ENCODE measurements around the gene CAPRIN1.

Gene CAPRIN1, protein sequence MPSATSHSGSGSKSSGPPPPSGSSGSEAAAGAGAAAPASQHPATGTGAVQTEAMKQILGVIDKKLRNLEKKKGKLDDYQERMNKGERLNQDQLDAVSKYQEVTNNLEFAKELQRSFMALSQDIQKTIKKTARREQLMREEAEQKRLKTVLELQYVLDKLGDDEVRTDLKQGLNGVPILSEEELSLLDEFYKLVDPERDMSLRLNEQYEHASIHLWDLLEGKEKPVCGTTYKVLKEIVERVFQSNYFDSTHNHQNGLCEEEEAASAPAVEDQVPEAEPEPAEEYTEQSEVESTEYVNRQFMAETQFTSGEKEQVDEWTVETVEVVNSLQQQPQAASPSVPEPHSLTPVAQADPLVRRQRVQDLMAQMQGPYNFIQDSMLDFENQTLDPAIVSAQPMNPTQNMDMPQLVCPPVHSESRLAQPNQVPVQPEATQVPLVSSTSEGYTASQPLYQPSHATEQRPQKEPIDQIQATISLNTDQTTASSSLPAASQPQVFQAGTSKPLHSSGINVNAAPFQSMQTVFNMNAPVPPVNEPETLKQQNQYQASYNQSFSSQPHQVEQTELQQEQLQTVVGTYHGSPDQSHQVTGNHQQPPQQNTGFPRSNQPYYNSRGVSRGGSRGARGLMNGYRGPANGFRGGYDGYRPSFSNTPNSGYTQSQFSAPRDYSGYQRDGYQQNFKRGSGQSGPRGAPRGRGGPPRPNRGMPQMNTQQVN

GRCh38 chr11:34051349-34052035 is at the start of gene CAPRIN1:
Gene CAPRIN1, plus strand, starts transcription at chr11:34051731. Its CDS starts 690 bp downstream, at chr11:34052421.
- no peak for FAIRE-seq

DNA sequence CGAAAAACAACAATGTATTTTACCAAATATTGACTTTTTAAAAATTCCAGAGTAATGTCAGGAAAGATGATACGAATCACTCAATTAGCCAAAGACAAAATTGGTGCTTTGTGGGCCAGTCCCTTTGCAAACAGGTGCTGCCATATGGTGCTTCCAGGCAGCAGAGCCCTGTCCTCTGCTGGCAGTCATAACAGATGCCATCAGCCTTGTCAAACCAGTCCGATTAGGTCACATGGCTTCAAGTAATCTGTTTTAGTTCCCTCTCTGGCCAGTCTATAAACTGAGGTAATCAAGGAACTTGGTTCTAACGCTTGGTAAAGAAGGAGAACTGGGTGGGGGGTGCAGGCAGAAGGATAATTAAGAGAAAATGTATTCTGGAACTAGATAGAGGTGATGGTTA is 49.1 kb upstream of the CAPRIN1 start:
- FAIRE-seq, result no peak

- FAIRE-seq, result no peak
Measured at GRCh38 chr11:34004236-34004635, 47.3 kb upstream of the CAPRIN1 start.

- FAIRE-seq, result no peak
Measured at GRCh38 chr11:34006876-34007275, 44.7 kb upstream of the CAPRIN1 start.

GRCh38 chr11:34012734-34013133 is 38.8 kb upstream of the CAPRIN1 start:
- no peak for FAIRE-seq

DNA sequence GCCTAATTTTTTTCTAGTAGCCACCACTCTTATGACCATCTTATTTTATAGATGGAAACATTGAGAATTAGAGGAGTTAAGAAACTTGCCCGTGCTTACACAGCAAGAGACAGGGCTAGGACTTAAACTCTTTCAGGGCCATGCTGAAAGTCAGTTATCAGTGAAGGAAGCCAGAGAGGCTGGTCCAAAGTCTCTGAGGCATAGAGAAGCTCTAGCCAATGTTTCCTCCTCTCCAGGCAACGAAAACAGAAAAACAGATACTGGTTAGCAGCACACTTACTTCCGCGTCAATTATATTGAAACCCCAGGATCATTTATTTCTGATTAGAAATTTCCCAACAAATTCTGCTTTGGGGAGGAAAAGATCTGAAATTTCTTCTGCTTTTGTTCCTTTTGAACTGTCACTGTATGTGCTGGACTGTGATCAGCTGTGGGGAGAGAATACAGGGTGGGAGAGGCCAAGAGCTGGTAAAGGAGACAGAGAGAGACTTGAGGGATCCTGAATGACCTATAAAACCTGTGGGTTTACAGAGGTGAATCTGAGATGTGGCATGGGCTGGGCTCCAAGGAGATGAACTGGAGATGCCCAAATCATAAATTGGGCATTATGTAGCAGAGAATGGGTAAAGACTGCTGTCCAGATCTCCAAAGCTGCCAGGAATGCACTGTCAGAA is 37.5 kb upstream of the CAPRIN1 start:
- FAIRE-seq, result no peak

GRCh38 chr11:34021977-34022735 is 29.4 kb upstream of the CAPRIN1 start:
- no peak for FAIRE-seq

DNA sequence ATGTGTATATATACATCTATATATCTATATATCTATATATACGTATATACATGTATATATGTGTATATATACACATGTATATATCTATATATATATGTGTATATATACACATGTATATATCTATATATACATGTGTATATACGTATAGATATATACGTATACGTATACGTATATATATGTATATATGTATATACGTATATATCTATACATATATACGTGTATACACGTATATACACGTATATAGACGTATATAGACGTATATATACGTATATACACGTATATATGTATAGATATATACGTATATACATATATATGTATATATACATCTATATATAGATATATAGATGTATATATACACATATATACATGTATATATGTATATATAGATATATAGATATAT is 25.1 kb upstream of the CAPRIN1 start:
- FAIRE-seq, result peak; percentile 94

DNA sequence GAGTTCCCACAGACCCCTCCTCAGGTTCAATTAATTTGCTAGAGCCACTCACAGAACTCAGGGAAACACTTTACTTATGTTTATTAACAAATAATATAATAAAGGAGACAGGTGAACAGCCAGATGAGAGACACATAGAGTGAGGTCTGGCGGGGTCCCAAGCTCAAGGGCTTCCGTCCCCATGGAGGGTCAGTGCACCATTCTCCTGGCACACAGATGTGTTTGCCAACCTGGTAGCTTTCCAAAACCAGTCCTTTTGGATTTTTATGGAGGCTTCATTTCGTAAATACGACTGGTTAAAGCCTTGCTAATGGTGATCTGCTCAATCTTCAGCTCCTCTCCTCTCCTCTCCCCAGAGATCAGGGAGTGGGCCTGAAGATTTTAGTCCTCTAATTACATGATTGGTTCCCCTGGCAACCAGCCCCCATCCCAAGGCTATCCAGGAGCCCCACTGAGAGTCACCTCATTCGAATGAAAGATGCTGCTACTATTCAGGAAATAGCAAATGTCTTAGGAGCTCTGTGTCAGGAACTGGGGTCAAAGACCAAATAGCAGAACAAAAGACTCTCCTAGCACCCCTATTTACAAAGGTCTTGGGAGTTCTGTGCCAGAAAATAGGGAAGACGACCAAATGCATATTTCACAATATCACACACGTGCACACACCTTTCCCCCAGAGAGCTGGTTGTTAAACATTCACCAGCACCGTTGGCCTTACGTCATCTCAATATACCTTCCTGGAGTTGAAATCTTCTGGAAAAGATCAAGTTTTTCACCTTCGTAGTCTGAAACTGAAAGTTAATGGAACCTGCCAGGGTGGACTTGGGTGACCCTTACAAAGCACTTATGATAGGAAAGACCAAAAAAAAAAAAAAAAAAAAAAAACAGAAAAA is 23.8 kb upstream of the CAPRIN1 start:
- no peak for FAIRE-seq

- no peak for FAIRE-seq
Measured at GRCh38 chr11:34028425-34028824, 23.1 kb upstream of the CAPRIN1 start.

GRCh38 chr11:34029176-34029575 is 22.4 kb upstream of the CAPRIN1 start:
- no peak for FAIRE-seq

- no peak for FAIRE-seq
Measured at GRCh38 chr11:34030382-34030781, 21.1 kb upstream of the CAPRIN1 start.

DNA sequence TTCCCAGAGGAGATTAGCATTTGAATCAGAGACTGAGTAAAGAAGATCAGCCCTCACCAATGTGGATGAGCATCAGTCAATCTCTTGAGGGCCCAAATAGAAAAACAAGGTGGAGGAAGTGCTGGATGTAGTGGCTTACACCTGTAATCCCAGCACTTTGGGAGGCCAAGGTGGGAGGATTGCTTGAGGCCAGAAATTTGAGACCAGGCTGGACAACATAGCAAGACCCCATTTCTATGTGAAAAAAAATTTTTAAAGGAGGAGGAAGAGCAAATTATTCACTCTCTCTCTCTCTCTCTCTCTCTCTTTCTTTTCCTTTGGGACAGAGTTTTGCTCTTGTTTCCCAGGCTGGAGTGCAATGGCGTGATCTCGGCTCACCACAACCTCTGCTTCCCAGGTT is 18.1 kb upstream of the CAPRIN1 start:
- FAIRE-seq, result no peak

DNA sequence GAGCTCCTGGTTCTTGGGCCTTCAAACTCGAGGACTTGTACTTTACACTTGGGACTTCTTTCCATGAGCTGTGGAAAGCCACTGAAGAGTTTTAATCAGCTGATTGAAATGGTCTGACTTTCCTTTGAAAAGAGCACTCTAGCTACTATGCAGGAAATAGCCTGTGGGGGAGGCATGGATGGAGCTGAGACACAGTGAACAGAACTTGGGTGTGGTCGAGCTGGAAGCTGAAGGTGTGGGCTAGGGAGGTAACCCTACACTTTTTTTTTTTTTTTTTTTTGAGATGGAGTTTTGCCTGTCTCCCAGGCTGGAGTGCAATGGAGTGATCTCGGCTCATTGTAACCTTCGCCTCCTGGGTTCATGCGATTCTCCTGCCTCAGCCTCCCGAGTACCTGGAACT is 17.5 kb upstream of the CAPRIN1 start:
- no peak for FAIRE-seq

GRCh38 chr11:34036456-34036855 is 15.1 kb upstream of the CAPRIN1 start:
- FAIRE-seq, result no peak

DNA sequence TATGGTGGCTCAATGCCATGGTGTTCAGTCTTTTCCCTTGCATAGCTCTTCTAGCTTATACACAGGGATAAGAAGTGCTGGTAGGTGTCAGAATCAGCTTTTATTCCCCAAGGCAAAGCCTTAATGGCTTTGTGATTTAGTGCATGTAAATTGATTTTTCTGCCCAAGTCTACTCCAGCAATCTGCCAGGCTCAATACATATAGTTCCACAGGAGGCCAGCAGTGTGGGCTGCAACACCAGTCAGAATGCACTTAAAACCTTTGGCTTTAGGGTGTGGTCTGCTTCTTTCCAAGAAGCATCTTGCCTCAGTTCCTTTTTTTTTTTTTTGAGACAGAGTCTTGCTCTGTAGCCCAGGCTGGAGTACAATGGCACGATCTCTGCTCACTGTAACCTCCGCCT is 14.5 kb upstream of the CAPRIN1 start:
- no peak for FAIRE-seq

GRCh38 chr11:34040571-34040970 is 11.0 kb upstream of the CAPRIN1 start:
- FAIRE-seq, result no peak

GRCh38 chr11:34044664-34045485 is 6.7 kb upstream of the CAPRIN1 start:
- FAIRE-seq, result no peak

- FAIRE-seq, result no peak
Measured at GRCh38 chr11:34049028-34049427, 2.5 kb upstream of the CAPRIN1 start.

GRCh38 chr11:34050581-34051348 is 766 bp upstream of the CAPRIN1 start:
- FAIRE-seq, result no peak

Data from G401.6 (cell line).